MCF 10A (cell line): ENCODE results near the gene ZNF710. TPM values are rescaled to one million over a fixed set of nuclear protein-coding genes. Genes with fewer than 3 reads are reported as not detected.

Experiments
- BruUV-seq: library from RNA; stranded (reverse); fragments of 400-500 nt; replicated peaks from 2 replicates; lab custom pipeline; 2021; lab: Mats Ljungman, UMichigan
- CTCF ChIA-PET: fragments of 300-600 bp; sonication (Branson Sonifier 250); formaldehyde crosslinking; extraction: SDS; loops from one replicate; lab custom pipeline; 2021; ENCODE audit warnings: antibody characterized with exemption, inconsistent platforms; lab: Yijun Ruan, JAX
- POLR2A ChIA-PET: fragments of 300-600, 350-650 bp; sonication (Branson Sonifier 250); formaldehyde crosslinking; extraction: SDS; loops from one replicate; lab custom pipeline; 2020; ENCODE audit warnings: antibody characterized with exemption, inconsistent platforms; lab: Yijun Ruan, JAX
- DNase-seq: peaks from one replicate; pipeline ENCODE4 v3.0.0-alpha.2; 2018; ENCODE audit not compliant: unreplicated experiment
- H3K27ac Mint-ChIP-seq: one replicate; pipeline ENCODE4 v1.8.0; 2022; ENCODE audit warnings: mild to moderate bottlenecking, low read depth, mixed read lengths; ENCODE audit not compliant: unreplicated experiment
- H3K27me3 Mint-ChIP-seq: one replicate; pipeline ENCODE4 v1.8.0; 2022; ENCODE audit warnings: mixed read lengths; ENCODE audit not compliant: insufficient read depth, unreplicated experiment
- H3K36me3 Mint-ChIP-seq: one replicate; pipeline ENCODE4 v1.8.0; 2022; ENCODE audit warnings: mild to moderate bottlenecking, moderate library complexity, mixed read lengths; ENCODE audit not compliant: insufficient read depth, unreplicated experiment
- H3K4me1 Mint-ChIP-seq: one replicate; pipeline ENCODE4 v1.8.0; 2022; ENCODE audit warnings: mixed read lengths; ENCODE audit not compliant: insufficient read depth, unreplicated experiment
- H3K4me3 Mint-ChIP-seq: one replicate; pipeline ENCODE4 v1.8.0; 2022; ENCODE audit warnings: mild to moderate bottlenecking, moderate library complexity, mixed read lengths; ENCODE audit not compliant: unreplicated experiment
- H3K9me3 Mint-ChIP-seq: one replicate; pipeline ENCODE4 v1.8.0; 2022; ENCODE audit warnings: mixed read lengths; ENCODE audit not compliant: unreplicated experiment
- CTCF ChIP-seq: fragments of 200-600 bp; IDR thresholded peaks from one replicate; pipeline ENCODE4 v1.8.0; 2022; ENCODE audit warnings: antibody characterized with exemption, mild to moderate bottlenecking; ENCODE audit not compliant: unreplicated experiment
- intact Hi-C: fragments of 100-400 bp; cut with micrococcal nuclease; formaldehyde crosslinking; loops from 2 replicates; pipeline ENCODE4 v1.14.1; 2022
- total RNA-seq: library from RNA; stranded (reverse); gene quantifications from 2 replicates; pipeline ENCODE4 v1.2.3, GENCODE V29; 2022

Gene ZNF710
- total RNA-seq, 1 experiment from 2014 or later, result 27.3 TPM

GRCh38 chr15:90016721-90017120, 15.6 kb downstream of the ZNF710 start:
- intact Hi-C loops, result no loop called here
- TF ChIP-seq CTCF, result no peak
- Mint-ChIP-seq H3K4me3 (peak overlapping the region; percentile 45), H3K27me3 (no peaks in the 10 kb centered on the region), H3K9me3 (peaks cover 12% of the 10 kb centered on the region), H3K4me1 (peaks cover 22% of the 10 kb centered on the region), H3K27ac (peak overlapping the region; percentile 84), H3K36me3 (peaks cover 12% of the 10 kb centered on the region)
- POLR2A ChIA-PET, result interaction anchor here (0.7 to 8.2 kb wide), 19 partner anchors 10 to 175 kb away, joined by 3 to 173 read pairs (median 5); partner anchors contain the start of genes AP3S2 and ZNF710
- no TSS peak for BruUV-seq
- DNase-seq, result no peak
- CTCF ChIA-PET, result interaction anchor here (0.6 to 2.8 kb wide), 12 partner anchors 9 to 369 kb away, joined by 3 to 10 read pairs (median 4); no protein-coding TSS in a partner anchor

GRCh38 chr15:90018216-90018831, 17.2 kb downstream of the ZNF710 start:
- intact Hi-C loops, result no loop called here
- no peak for DNase-seq
- Mint-ChIP-seq H3K4me3 (no peak overlapping the region), H3K36me3 (peaks cover 12% of the 10 kb centered on the region), H3K9me3 (peaks cover 11% of the 10 kb centered on the region), H3K4me1 (peaks cover 22% of the 10 kb centered on the region), H3K27me3 (no peaks in the 10 kb centered on the region), H3K27ac (peak overlapping the region; percentile 84)
- POLR2A ChIA-PET, result interaction anchor here (0.7 to 8.2 kb wide), 9 partner anchors 8 to 231 kb away, joined by 3 to 173 read pairs (median 5); partner anchors contain the start of genes AP3S2, TTLL13 and ZNF710
- no TSS peak for BruUV-seq
- no peak for TF ChIP-seq CTCF
- CTCF ChIA-PET, result interaction anchor here (0.5 to 2.8 kb wide), 7 partner anchors 13 to 144 kb away, joined by 3 to 10 read pairs (median 4); no protein-coding TSS in a partner anchor

- Mint-ChIP-seq H3K9me3 (no peaks in the 10 kb centered on the region), H3K4me1 (peaks cover 22% of the 10 kb centered on the region), H3K27me3 (no peaks in the 10 kb centered on the region), H3K36me3 (peaks cover 7% of the 10 kb centered on the region), H3K27ac (no peak overlapping the region), H3K4me3 (no peak overlapping the region)
- BruUV-seq, result no TSS peak
- intact Hi-C loops, result no loop called here
- ChIA-PET POLR2A (interaction anchor here (1.6 kb wide), 1 partner anchor 56 kb away, joined by 7 read pairs; no protein-coding TSS in a partner anchor), CTCF (interaction anchor here (1.5 kb wide), 1 partner anchor 121 kb away, joined by 6 read pairs; no protein-coding TSS in a partner anchor)
- DNase-seq, result no peak
- no peak for TF ChIP-seq CTCF
Observed at GRCh38 chr15:90019611-90020010, 18.5 kb downstream of the ZNF710 start.

GRCh38 chr15:90020021-90020735, 19.1 kb downstream of the ZNF710 start:
- H3K36me3 Mint-ChIP-seq, result peaks cover 7% of the 10 kb centered on the region
- H3K9me3 Mint-ChIP-seq, result no peaks in the 10 kb centered on the region
- ChIA-PET CTCF (interaction anchor here (0.6 to 1.5 kb wide), 2 partner anchors 122 to 260 kb away, joined by 3 to 6 read pairs; no protein-coding TSS in a partner anchor), POLR2A (interaction anchor here (0.7 to 1.4 kb wide), 2 partner anchors 25 to 126 kb away, joined by 3 to 4 read pairs; partner anchors contain the start of gene AP3S2)
- H3K27ac Mint-ChIP-seq, result no peak overlapping the region
- intact Hi-C loops, result no loop called here
- peaks cover 22% of the 10 kb centered on the region for H3K4me1 Mint-ChIP-seq
- BruUV-seq, result no TSS peak
- H3K4me3 Mint-ChIP-seq, result no peak overlapping the region
- no peaks in the 10 kb centered on the region for H3K27me3 Mint-ChIP-seq
- no peak for TF ChIP-seq CTCF
- no peak for DNase-seq
